GM10266 (cell line): ENCODE results near the gene DGKI.

Experiments
- DNase-seq: peaks from one replicate; pipeline ENCODE4 v3.0.0; 2012; ENCODE audit errors: extremely low spot score
- TF ChIP-seq, protein P1 (sequence below): IDR thresholded peaks from 2 replicates; pipeline ENCODE4 v1.5.1; 2012; ENCODE audit warnings: mild to moderate bottlenecking, low read depth; ENCODE audit not compliant: control insufficient read depth, insufficient read depth; ENCODE audit errors: missing control alignments

The DGKI gene

DNA sequence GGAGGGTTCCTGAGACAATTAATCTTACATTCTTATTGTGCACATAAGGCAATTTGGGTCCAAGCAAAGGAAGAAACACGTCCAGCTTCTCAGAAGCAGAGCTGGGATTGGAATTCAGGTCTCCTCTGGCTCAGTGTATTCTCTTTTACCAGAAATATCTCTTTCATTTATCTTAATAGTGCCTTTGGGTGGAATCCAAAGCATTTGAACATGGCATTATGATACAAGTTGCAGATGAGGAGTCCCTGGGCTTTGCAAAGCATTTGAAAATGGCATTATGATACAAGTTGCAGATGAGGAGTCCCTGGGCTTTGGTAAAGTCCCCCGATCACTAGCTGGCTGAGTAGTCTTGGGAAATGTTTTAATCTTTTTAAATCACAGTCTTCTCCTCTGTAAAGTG, 473.3 kb downstream of the DGKI start:
- TF ChIP-seq, protein P1, sequence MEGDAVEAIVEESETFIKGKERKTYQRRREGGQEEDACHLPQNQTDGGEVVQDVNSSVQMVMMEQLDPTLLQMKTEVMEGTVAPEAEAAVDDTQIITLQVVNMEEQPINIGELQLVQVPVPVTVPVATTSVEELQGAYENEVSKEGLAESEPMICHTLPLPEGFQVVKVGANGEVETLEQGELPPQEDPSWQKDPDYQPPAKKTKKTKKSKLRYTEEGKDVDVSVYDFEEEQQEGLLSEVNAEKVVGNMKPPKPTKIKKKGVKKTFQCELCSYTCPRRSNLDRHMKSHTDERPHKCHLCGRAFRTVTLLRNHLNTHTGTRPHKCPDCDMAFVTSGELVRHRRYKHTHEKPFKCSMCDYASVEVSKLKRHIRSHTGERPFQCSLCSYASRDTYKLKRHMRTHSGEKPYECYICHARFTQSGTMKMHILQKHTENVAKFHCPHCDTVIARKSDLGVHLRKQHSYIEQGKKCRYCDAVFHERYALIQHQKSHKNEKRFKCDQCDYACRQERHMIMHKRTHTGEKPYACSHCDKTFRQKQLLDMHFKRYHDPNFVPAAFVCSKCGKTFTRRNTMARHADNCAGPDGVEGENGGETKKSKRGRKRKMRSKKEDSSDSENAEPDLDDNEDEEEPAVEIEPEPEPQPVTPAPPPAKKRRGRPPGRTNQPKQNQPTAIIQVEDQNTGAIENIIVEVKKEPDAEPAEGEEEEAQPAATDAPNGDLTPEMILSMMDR = no peak
- no peak for DNase-seq

DNA sequence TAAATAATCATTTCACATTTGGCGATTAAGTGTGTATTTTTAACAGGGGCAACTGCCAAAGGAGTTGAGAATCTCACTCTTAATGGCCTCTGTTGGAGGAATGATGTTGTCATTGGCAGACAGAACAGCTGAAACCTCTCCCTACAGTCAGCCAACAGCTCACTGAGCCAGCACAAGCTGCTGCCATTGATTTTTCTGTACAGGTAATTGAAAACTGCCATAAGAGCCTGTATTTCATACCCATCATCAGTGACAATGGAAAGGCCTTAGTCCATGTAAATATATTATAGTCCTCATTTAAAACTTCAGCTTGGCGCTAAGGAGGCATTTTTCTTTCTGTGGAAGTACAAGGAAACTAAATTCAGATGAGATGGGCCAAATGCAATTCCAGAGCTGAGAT, 475.2 kb downstream of the DGKI start:
- no peak for DNase-seq
- TF ChIP-seq, protein P1 = no peak

DNA sequence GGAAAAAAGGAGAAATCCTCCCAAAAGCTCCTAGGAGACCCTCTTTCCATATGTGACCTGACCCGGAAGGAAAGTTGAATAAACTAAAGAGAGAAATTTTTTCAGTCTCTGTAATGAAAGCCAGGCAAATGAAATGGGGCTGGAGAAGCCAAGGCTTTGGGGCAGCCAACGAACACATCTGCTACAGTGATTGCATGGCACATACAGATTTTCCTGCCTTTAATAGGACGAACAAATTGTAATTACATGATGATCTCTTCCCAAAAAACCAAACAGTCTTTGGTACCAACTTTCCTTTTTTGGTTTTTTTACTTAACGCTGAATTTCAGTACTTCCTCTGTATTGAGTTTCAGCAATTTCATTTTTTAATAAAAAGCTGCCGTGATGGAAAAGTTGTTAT, 479.8 kb downstream of the DGKI start:
- DNase-seq = no peak
- TF ChIP-seq, protein P1 = no peak

DNA sequence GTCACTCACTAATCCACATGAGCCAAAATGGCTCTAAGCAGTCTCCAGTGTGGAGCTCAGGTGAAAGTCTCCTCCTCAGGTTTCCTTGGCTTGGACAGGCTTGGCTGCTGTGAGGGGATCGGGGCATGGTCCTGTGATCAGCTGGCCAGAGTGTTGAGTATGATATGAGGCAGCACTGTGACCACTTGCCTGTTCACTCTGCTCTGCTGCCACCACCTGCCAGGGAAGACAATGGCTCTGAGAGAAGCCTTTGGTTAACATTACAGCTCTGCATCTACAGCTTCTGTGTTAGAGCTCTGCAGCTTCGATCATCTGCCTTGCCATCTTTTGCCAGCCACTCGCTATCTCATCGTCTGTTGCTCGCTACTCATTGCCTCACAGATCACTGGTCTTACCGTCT, 483.1 kb downstream of the DGKI start:
- no peak for DNase-seq
- TF ChIP-seq, protein P1 = no peak

DNA sequence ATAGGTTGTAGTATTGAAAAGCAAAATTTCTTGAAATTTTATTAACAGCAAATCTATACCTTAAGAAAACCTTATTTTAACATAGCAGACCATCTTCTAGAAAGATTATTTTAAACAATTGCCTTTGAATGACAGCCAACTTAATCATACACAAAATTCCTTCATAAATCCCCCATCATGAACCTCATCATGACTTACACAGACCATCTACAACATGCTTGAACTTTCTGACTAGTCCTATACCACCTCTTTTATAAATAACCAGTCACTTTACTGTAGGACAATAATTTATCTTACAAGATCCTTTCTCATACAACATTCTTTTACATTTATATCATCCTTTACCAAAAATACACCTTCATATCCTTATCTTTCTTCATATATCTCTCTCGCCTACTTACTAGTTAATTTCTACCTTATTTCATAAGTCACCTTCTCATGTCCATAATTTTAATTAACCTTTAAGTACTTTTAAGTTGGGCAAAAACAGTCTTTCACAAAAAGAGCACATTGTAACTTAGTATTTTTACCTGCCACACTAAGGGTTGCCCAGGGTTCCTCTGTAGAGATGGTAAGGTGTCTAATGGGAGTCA, 486.6 kb downstream of the DGKI start:
- DNase-seq = no peak
- TF ChIP-seq, protein P1 = no peak

DNA sequence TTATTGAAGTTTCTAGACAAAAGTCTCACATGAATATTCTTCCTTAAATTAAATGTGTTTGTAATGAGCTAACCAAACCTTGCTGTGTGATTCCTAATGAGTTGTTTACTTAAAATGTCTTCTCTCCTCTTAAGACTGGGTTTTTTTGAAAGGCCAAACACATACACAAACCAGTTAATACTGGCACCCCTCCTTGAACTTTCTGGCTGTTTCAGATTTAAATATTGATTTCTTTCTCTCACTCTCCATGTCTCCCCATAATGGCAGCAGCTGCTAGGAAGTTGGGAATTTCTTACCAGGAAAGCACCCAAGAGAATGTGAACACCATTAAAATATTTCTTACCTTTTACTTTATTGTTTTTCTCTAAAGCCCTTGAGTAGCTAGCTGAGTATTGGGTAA, 491.8 kb downstream of the DGKI start:
- TF ChIP-seq, protein P1 = no peak

DNA sequence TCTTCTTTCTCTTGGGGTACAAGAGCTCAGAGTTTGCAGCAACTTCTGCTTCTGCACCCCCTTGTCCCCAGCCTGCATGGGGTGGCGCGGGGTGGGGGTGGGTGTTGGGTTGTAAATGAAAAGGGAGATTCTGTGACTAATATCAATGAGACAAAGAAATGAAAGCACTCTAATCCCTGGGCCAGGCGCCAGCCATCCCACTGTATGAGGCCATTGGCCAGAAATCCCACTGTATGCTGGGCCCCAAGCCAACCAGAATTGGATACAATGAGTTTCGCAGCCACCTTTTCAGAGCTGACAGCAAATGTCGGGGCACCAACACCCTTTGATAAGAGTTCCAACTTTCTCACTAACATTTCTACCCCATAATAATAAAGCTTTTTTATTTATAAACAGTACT, 492.4 kb downstream of the DGKI start:
- DNase-seq = no peak
- TF ChIP-seq, protein P1 = no peak

More for the DNA sequence above, 491.8 kb downstream of the DGKI start:
- no peak for DNase-seq
